ENCODE data around the gene NUAK2. TPM values are rescaled to one million over a fixed set of nuclear protein-coding genes. Genes with fewer than 3 reads are reported as not detected.

NUAK2 gene
- total RNA-seq, 1 donor, result 34.2 TPM

GRCh38 chr1:205268846-205269680, 52.5 kb downstream of the NUAK2 start:
- Histone ChIP-seq H3K27me3 (ENCODE audit: insufficient read depth, low read length) (no peaks in the 10 kb centered on the region), H3K4me1 (ENCODE audit: insufficient read depth, low read length) (peaks cover 18% of the 10 kb centered on the region), H3K9me3 (ENCODE audit: low read depth, low read length) (no peaks in the 10 kb centered on the region), H3K4me3 (ENCODE audit: low read length) (no peak overlapping the region)

GRCh38 chr1:205267306-205267902, 54.1 kb downstream of the NUAK2 start:
- Histone ChIP-seq H3K9me3 (ENCODE audit: low read depth, low read length) (no peaks in the 10 kb centered on the region), H3K4me3 (ENCODE audit: low read length) (no peak overlapping the region), H3K27me3 (ENCODE audit: insufficient read depth, low read length) (no peaks in the 10 kb centered on the region), H3K4me1 (ENCODE audit: insufficient read depth, low read length) (peaks cover 18% of the 10 kb centered on the region)

GRCh38 chr1:205266611-205267305, 54.8 kb downstream of the NUAK2 start:
- no peak overlapping the region for H3K4me3 ChIP-seq (ENCODE audit: low read length)
- H3K27me3 ChIP-seq (ENCODE audit: insufficient read depth, low read length), result no peaks in the 10 kb centered on the region
- peaks cover 21% of the 10 kb centered on the region for H3K4me1 ChIP-seq (ENCODE audit: insufficient read depth, low read length)
- no peaks in the 10 kb centered on the region for H3K9me3 ChIP-seq (ENCODE audit: low read depth, low read length)

GRCh38 chr1:205263580-205264190, 57.9 kb downstream of the NUAK2 start:
- peaks cover 31% of the 10 kb centered on the region for H3K4me1 ChIP-seq (ENCODE audit: insufficient read depth, low read length)
- no peaks in the 10 kb centered on the region for H3K9me3 ChIP-seq (ENCODE audit: low read depth, low read length)
- no peak overlapping the region for H3K4me3 ChIP-seq (ENCODE audit: low read length)
- no peaks in the 10 kb centered on the region for H3K27me3 ChIP-seq (ENCODE audit: insufficient read depth, low read length)

GRCh38 chr1:205262731-205263171, 58.8 kb downstream of the NUAK2 start:
- Histone ChIP-seq H3K27me3 (ENCODE audit: insufficient read depth, low read length) (no peaks in the 10 kb centered on the region), H3K4me1 (ENCODE audit: insufficient read depth, low read length) (peaks cover 30% of the 10 kb centered on the region), H3K9me3 (ENCODE audit: low read depth, low read length) (no peaks in the 10 kb centered on the region), H3K4me3 (ENCODE audit: low read length) (no peak overlapping the region)

- H3K27me3 ChIP-seq (ENCODE audit: insufficient read depth, low read length), result no peaks in the 10 kb centered on the region
Observed at GRCh38 chr1:205261946-205262691, 59.4 kb downstream of the NUAK2 start.

GRCh38 chr1:205260948-205261732, 60.4 kb downstream of the NUAK2 start:
- Histone ChIP-seq H3K9me3 (ENCODE audit: low read depth, low read length) (no peaks in the 10 kb centered on the region), H3K4me3 (ENCODE audit: low read length) (no peak overlapping the region), H3K27me3 (ENCODE audit: insufficient read depth, low read length) (no peaks in the 10 kb centered on the region), H3K4me1 (ENCODE audit: insufficient read depth, low read length) (peaks cover 22% of the 10 kb centered on the region)

More at GRCh38 chr1:205261946-205262691, 59.4 kb downstream of the NUAK2 start:
- Histone ChIP-seq H3K9me3 (ENCODE audit: low read depth, low read length) (no peaks in the 10 kb centered on the region), H3K4me1 (ENCODE audit: insufficient read depth, low read length) (peaks cover 24% of the 10 kb centered on the region), H3K4me3 (ENCODE audit: low read length) (no peak overlapping the region)

GRCh38 chr1:205259998-205260397, 61.5 kb downstream of the NUAK2 start:
- H3K27me3 ChIP-seq (ENCODE audit: insufficient read depth, low read length), result no peaks in the 10 kb centered on the region
- no peaks in the 10 kb centered on the region for H3K9me3 ChIP-seq (ENCODE audit: low read depth, low read length)
- H3K4me1 ChIP-seq (ENCODE audit: insufficient read depth, low read length), result peaks cover 22% of the 10 kb centered on the region
- no peak overlapping the region for H3K4me3 ChIP-seq (ENCODE audit: low read length)

- Histone ChIP-seq H3K27me3 (ENCODE audit: insufficient read depth, low read length) (no peaks in the 10 kb centered on the region), H3K9me3 (ENCODE audit: low read depth, low read length) (no peaks in the 10 kb centered on the region), H3K4me3 (ENCODE audit: low read length) (no peak overlapping the region)
Observed at GRCh38 chr1:205259324-205259832, 62.2 kb downstream of the NUAK2 start.

GRCh38 chr1:205258719-205259118, 62.8 kb downstream of the NUAK2 start:
- H3K4me1 ChIP-seq (ENCODE audit: insufficient read depth, low read length), result peaks cover 22% of the 10 kb centered on the region
- H3K27me3 ChIP-seq (ENCODE audit: insufficient read depth, low read length), result no peaks in the 10 kb centered on the region
- no peak overlapping the region for H3K4me3 ChIP-seq (ENCODE audit: low read length)
- no peaks in the 10 kb centered on the region for H3K9me3 ChIP-seq (ENCODE audit: low read depth, low read length)

More at GRCh38 chr1:205259324-205259832, 62.2 kb downstream of the NUAK2 start:
- H3K4me1 ChIP-seq (ENCODE audit: insufficient read depth, low read length), result peaks cover 22% of the 10 kb centered on the region

- Histone ChIP-seq H3K4me3 (ENCODE audit: low read length) (no peak overlapping the region), H3K4me1 (ENCODE audit: insufficient read depth, low read length) (peaks cover 22% of the 10 kb centered on the region), H3K27me3 (ENCODE audit: insufficient read depth, low read length) (no peaks in the 10 kb centered on the region), H3K9me3 (ENCODE audit: low read depth, low read length) (no peaks in the 10 kb centered on the region)
Observed at GRCh38 chr1:205258261-205258691, 63.3 kb downstream of the NUAK2 start.

- Histone ChIP-seq H3K9me3 (ENCODE audit: low read depth, low read length) (no peaks in the 10 kb centered on the region), H3K4me1 (ENCODE audit: insufficient read depth, low read length) (peaks cover 17% of the 10 kb centered on the region), H3K27me3 (ENCODE audit: insufficient read depth, low read length) (no peaks in the 10 kb centered on the region), H3K4me3 (ENCODE audit: low read length) (no peak overlapping the region)
Observed at GRCh38 chr1:205257735-205258134, 63.8 kb downstream of the NUAK2 start.

- H3K4me3 ChIP-seq (ENCODE audit: low read length), result no peak overlapping the region
- H3K27me3 ChIP-seq (ENCODE audit: insufficient read depth, low read length), result no peaks in the 10 kb centered on the region
- peaks cover 10% of the 10 kb centered on the region for H3K4me1 ChIP-seq (ENCODE audit: insufficient read depth, low read length)
- no peaks in the 10 kb centered on the region for H3K9me3 ChIP-seq (ENCODE audit: low read depth, low read length)
Observed at GRCh38 chr1:205256951-205257625, 64.5 kb downstream of the NUAK2 start.
